Measurements from ENCODE around the gene TAL1. TPM values are rescaled to one million over a fixed set of nuclear protein-coding genes. Genes with fewer than 3 reads are reported as not detected.

TAL1 gene
- total and polyA plus RNA-seq, 2 of the 13 experiments (the other 11 are each of a cell fraction or from before 2014, with no cell fraction given), result 0.05 TPM; not detected in 1

GRCh38 chr1:47187231-47187925 lies 44.6 kb downstream of the TAL1 start (continued):
- TF ChIP-seq NFAT5 (CRISPR knock-in tag; IDR thresholded peaks at IDR 0.05), result no peak
- TF ChIP-seq KDM2A (CRISPR knock-in tag; IDR thresholded peaks at IDR 0.05; ENCODE audit: borderline replicate concordance, low read depth), result peak; percentile 60; the same call in 1 of the 2 replicates
- TF ChIP-seq ZNF770 (CRISPR knock-in tag; IDR thresholded peaks at IDR 0.05), result no peak
- TF ChIP-seq IRF9 (CRISPR knock-in tag; IDR thresholded peaks at IDR 0.05; ENCODE audit: borderline replicate concordance), result no peak
- 0 out of 4 replicates have a peak, but pooled peaks of 1 of the 2 experiments have one; percentile 8 for TF ChIP-seq HMGXB4 (CRISPR knock-in tag; IDR thresholded peaks at IDR 0.05; ENCODE audit: borderline replicate concordance in 1 of 2, low read depth in 1 of 2)
- TF ChIP-seq TAF15 (IDR thresholded peaks at IDR 0.05; ENCODE audit: low read depth, low read length, poor library complexity, severe bottlenecking), result no peak
- no peak for TF ChIP-seq REL (CRISPR knock-in tag; conservative IDR thresholded peaks at IDR 0.05)
- no peak for TF ChIP-seq MTA3 (CRISPR knock-in tag; IDR thresholded peaks at IDR 0.05)
- TF ChIP-seq NR2F6 (IDR thresholded peaks at IDR 0.05), result no peak
- 0 out of 2 replicates have a peak, but pooled peaks have one; percentile 28 for TF ChIP-seq NR2F6 (CRISPR knock-in tag; IDR thresholded peaks at IDR 0.05)
- TF ChIP-seq ZNF609 (CRISPR knock-in tag; IDR thresholded peaks at IDR 0.05; ENCODE audit: borderline replicate concordance), result no peak
- no peak for TF ChIP-seq JUNB (CRISPR knock-in tag; IDR thresholded peaks at IDR 0.05; ENCODE audit: borderline replicate concordance)
